Osteocyte (in vitro differentiated cells): ENCODE results near the gene MANBA. TPM values are rescaled to one million over a fixed set of nuclear protein-coding genes. Genes with fewer than 3 reads are reported as not detected.

ENCODE experiments used
- DNase-seq: peaks from one replicate; pipeline ENCODE4 v3.0.0; 2021; ENCODE audit warnings: mixed read lengths; ENCODE audit not compliant: unreplicated experiment; ENCODE audit errors: extremely low spot score
- H3K27ac Mint-ChIP-seq: one replicate; pipeline ENCODE4 v1.8.0; 2021; ENCODE audit warnings: mild to moderate bottlenecking, mixed read lengths; ENCODE audit not compliant: unreplicated experiment
- H3K27me3 Mint-ChIP-seq: one replicate; pipeline ENCODE4 v1.8.0; 2021; ENCODE audit warnings: mixed read lengths; ENCODE audit not compliant: unreplicated experiment
- H3K36me3 Mint-ChIP-seq: one replicate; pipeline ENCODE4 v1.8.0; 2021; ENCODE audit warnings: mixed read lengths; ENCODE audit not compliant: unreplicated experiment
- H3K4me1 Mint-ChIP-seq: one replicate; pipeline ENCODE4 v1.8.0; 2021; ENCODE audit warnings: mixed read lengths; ENCODE audit not compliant: unreplicated experiment
- H3K4me3 Mint-ChIP-seq: one replicate; pipeline ENCODE4 v1.8.0; 2021; ENCODE audit warnings: mild to moderate bottlenecking, moderate library complexity, mixed read lengths; ENCODE audit not compliant: unreplicated experiment
- H3K9me3 Mint-ChIP-seq: one replicate; pipeline ENCODE4 v1.8.0; 2021; ENCODE audit warnings: mixed read lengths; ENCODE audit not compliant: unreplicated experiment
- CTCF ChIP-seq: fragments of 200-600 bp; sonication (generic); IDR thresholded peaks from 2 replicates; pipeline ENCODE4 v1.5.0; 2021; ENCODE audit warnings: antibody characterized with exemption, mild to moderate bottlenecking, moderate library complexity
- total RNA-seq: library from RNA; stranded (reverse); gene quantifications from 2 replicates; pipeline ENCODE4 v1.2.1, GENCODE V29; 2021

The MANBA gene
- total RNA-seq, 1 donor from 2014 or later = 26.1 TPM

- peaks cover 11% of the 10 kb centered on the region for H3K4me1 Mint-ChIP-seq
- peak overlapping the region; percentile 74 for H3K27ac Mint-ChIP-seq
- no peaks in the 10 kb centered on the region for H3K36me3 Mint-ChIP-seq
- no peaks in the 10 kb centered on the region for H3K27me3 Mint-ChIP-seq
- peaks cover 15% of the 10 kb centered on the region for H3K9me3 Mint-ChIP-seq
- no peak overlapping the region for H3K4me3 Mint-ChIP-seq
- TF ChIP-seq CTCF = no peak
- DNase-seq = no peak
Measured at GRCh38 chr4:102736636-102737549, 23.9 kb downstream of the MANBA start.

- no peaks in the 10 kb centered on the region for H3K36me3 Mint-ChIP-seq
- no peak overlapping the region for H3K4me3 Mint-ChIP-seq
- H3K27ac Mint-ChIP-seq = no peak overlapping the region
- no peak for TF ChIP-seq CTCF
- no peak for DNase-seq
- peaks cover 11% of the 10 kb centered on the region for H3K4me1 Mint-ChIP-seq
- H3K9me3 Mint-ChIP-seq = peaks cover 15% of the 10 kb centered on the region
- no peaks in the 10 kb centered on the region for H3K27me3 Mint-ChIP-seq
Measured at GRCh38 chr4:102735582-102735981, 25.2 kb downstream of the MANBA start.

GRCh38 chr4:102734591-102735385, 26.0 kb downstream of the MANBA start:
- Mint-ChIP-seq H3K27me3 (no peaks in the 10 kb centered on the region), H3K4me1 (peaks cover 11% of the 10 kb centered on the region), H3K4me3 (no peak overlapping the region), H3K9me3 (peaks cover 15% of the 10 kb centered on the region), H3K27ac (no peak overlapping the region), H3K36me3 (peaks cover 5% of the 10 kb centered on the region)
- no peak for DNase-seq
- no peak for TF ChIP-seq CTCF

GRCh38 chr4:102734116-102734515, 26.7 kb downstream of the MANBA start:
- H3K36me3 Mint-ChIP-seq = peaks cover 8% of the 10 kb centered on the region
- H3K4me1 Mint-ChIP-seq = peaks cover 11% of the 10 kb centered on the region
- no peaks in the 10 kb centered on the region for H3K27me3 Mint-ChIP-seq
- H3K27ac Mint-ChIP-seq = no peak overlapping the region
- DNase-seq = no peak
- no peak for TF ChIP-seq CTCF
- peaks cover 12% of the 10 kb centered on the region for H3K9me3 Mint-ChIP-seq
- H3K4me3 Mint-ChIP-seq = no peak overlapping the region

GRCh38 chr4:102733084-102733483, 27.7 kb downstream of the MANBA start:
- peaks cover 11% of the 10 kb centered on the region for H3K4me1 Mint-ChIP-seq

More at GRCh38 chr4:102733084-102733483, 27.7 kb downstream of the MANBA start:
- Mint-ChIP-seq H3K9me3 (peaks cover 1% of the 10 kb centered on the region), H3K27me3 (no peaks in the 10 kb centered on the region), H3K36me3 (peaks cover 8% of the 10 kb centered on the region), H3K27ac (no peak overlapping the region), H3K4me3 (no peak overlapping the region)
- no peak for TF ChIP-seq CTCF
- DNase-seq = no peak
